Measurements from ENCODE around the gene CHRNA3. TPM values are rescaled to one million over a fixed set of nuclear protein-coding genes. Genes with fewer than 3 reads are reported as not detected.
"Not testable (repeated sequence)": the region's sequence is repeated elsewhere in the genome, so short reads cannot be mapped to it uniquely, and the experiment has no call there.

CHRNA3 gene
- total RNA-seq, 3 donors from 2014 or later = 0.48 to 0.59 TPM; not detected in 1

- intact Hi-C loops (cut with DNase I; ENCODE audit: low total_unique reads) = no loop called here
- no peaks in the 10 kb centered on the region for H3K9me3 ChIP-seq
- no peaks in the 10 kb centered on the region for H3K4me1 ChIP-seq
- TF ChIP-seq POLR2AphosphoS5 (IDR thresholded peaks at IDR 0.05) (no peak), POLR2A (IDR thresholded peaks at IDR 0.05) (no peak), CTCF (IDR thresholded peaks at IDR 0.05) (no peak)
- DNase-seq (ENCODE audit: low spot score in 2 of 2) = no peak
- peaks cover 0 to 17% of the 10 kb centered on the region in 2 donors for H3K27me3 ChIP-seq
- no peaks in the 10 kb centered on the region for H3K36me3 ChIP-seq
- H3K27ac ChIP-seq = no peak overlapping the region
- H3K4me3 ChIP-seq = no peak overlapping the region
These were observed 5.6 kb downstream of the CHRNA3 start for GRCh38 chr15:78615151-78615589.

DNA sequence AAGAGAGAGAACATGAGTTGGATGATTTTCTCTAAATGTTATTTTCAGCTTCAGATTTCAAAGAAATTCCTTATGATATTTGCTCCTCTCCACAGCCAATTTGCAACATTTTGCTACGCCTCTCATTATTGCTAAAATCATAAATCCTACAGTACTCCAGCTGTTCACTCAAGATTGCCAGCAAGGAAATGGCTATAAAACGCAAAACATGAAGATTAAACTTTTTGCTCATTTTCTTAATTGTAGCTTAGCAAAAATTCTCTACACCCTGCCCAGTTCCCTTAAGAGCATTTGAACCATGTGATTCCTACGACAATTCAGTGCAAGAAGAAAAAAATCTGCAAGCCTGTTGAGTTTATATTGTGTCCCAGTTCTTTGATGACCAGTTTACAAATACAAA lies 6.8 kb downstream of the CHRNA3 start:
- intact Hi-C loops (cut with DNase I; ENCODE audit: low total_unique reads) = no loop called here
- peaks cover 0 to 6% of the 10 kb centered on the region in 2 donors for H3K27me3 ChIP-seq
- no peak overlapping the region for H3K4me3 ChIP-seq
- H3K27ac ChIP-seq = no peak overlapping the region
- DNase-seq (ENCODE audit: low spot score in 2 of 2) = no peak
- no peak for TF ChIP-seq CTCF (IDR thresholded peaks at IDR 0.05)
- TF ChIP-seq POLR2A (IDR thresholded peaks at IDR 0.05) = no peak
- no peak for TF ChIP-seq POLR2AphosphoS5 (IDR thresholded peaks at IDR 0.05)
- H3K36me3 ChIP-seq = no peaks in the 10 kb centered on the region
- no peaks in the 10 kb centered on the region for H3K9me3 ChIP-seq
- H3K4me1 ChIP-seq = no peaks in the 10 kb centered on the region

- H3K36me3 ChIP-seq; DNase-seq (ENCODE audit: low spot score in 2 of 2); H3K27me3 ChIP-seq; H3K27ac ChIP-seq; H3K4me3 ChIP-seq; H3K9me3 ChIP-seq; H3K4me1 ChIP-seq; intact Hi-C loops (cut with DNase I; ENCODE audit: low total_unique reads): not testable (repeated sequence)
These were observed 11.2 kb downstream of the CHRNA3 start for GRCh38 chr15:78609551-78609950.

DNA sequence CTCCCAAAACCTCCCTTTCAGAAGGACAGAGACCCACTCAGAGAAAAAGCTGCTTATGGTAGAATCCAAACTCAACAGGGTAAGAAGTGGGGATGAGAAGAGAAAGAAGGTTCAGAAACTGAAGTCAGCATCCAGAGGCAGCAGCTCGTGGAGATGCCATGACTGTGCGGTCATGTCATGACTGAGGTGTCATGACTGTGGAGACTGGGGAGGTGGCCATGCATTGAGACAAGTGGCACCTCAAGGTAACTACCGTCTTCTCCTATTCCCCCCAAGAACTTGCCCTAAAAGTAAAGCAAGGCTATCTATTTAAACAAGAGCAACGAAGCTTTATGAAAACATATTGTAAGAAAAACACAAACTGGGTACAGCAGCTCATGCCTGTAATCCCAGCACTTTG lies 15.1 kb downstream of the CHRNA3 start:
- DNase-seq (ENCODE audit: low spot score in 2 of 2) = no peak
- Histone ChIP-seq H3K4me3 (no peak overlapping the region), H3K27ac (no peak overlapping the region), H3K4me1 (no peaks in the 10 kb centered on the region), H3K36me3 (no peaks in the 10 kb centered on the region), H3K9me3 (no peaks in the 10 kb centered on the region), H3K27me3 (no peaks in the 10 kb centered on the region)
- intact Hi-C loops (cut with DNase I; ENCODE audit: low total_unique reads) = no loop called here
- no peak for TF ChIP-seq CTCF (IDR thresholded peaks at IDR 0.05)
- no peak for TF ChIP-seq POLR2A (IDR thresholded peaks at IDR 0.05)
- no peak for TF ChIP-seq POLR2AphosphoS5 (IDR thresholded peaks at IDR 0.05)

DNA sequence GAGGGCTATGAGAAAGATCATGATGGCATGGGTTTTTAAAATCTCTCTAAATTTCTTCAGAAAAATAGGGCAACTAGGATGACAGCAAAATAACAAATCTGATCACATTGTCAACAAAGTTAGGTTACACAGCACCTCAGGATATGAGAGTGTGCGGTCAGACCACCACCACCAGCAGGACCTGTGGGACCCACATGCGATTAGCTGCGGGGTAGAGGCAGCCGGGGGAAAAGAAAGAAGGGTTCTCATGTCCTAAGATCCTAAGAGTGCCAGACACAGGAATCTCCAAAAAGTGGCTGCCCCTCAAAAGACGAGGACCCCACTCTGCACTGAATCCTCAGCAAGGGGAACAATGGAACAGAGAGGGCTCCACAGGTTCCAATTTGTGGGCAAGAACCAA lies 15.6 kb downstream of the CHRNA3 start:
- TF ChIP-seq POLR2AphosphoS5 (IDR thresholded peaks at IDR 0.05) (no peak), CTCF (IDR thresholded peaks at IDR 0.05) (no peak), POLR2A (IDR thresholded peaks at IDR 0.05) (no peak)
- H3K27ac ChIP-seq = no peak overlapping the region
- H3K36me3 ChIP-seq = no peaks in the 10 kb centered on the region
- H3K27me3 ChIP-seq = no peaks in the 10 kb centered on the region
- H3K9me3 ChIP-seq = no peaks in the 10 kb centered on the region
- no peaks in the 10 kb centered on the region for H3K4me1 ChIP-seq
- no peak for DNase-seq (ENCODE audit: low spot score in 2 of 2)
- H3K4me3 ChIP-seq = no peak overlapping the region
- intact Hi-C loops (cut with DNase I; ENCODE audit: low total_unique reads) = no loop called here

DNA sequence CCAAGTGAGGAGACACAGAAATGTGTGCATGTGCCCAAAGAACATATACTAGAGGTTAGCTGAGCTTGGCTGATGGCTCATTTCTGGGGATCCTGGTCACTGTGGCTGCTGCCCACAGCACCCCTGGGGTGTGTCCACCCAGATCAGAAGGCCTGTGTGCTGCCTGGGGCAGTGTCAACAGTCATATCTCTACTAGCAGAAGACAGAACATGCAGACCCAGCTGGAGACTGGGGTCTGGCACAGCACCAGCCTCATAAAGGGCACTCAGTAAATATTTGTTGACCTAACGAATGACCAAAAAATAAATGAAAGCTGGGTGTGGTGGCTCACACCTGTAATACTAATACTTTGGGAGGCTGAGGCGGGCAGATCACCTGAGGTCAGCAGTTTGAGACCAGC lies 16.4 kb downstream of the CHRNA3 start:
- H3K27ac ChIP-seq = no peak overlapping the region
- DNase-seq (ENCODE audit: low spot score in 2 of 2) = no peak
- no peaks in the 10 kb centered on the region for H3K9me3 ChIP-seq
- H3K36me3 ChIP-seq = no peaks in the 10 kb centered on the region
- H3K4me3 ChIP-seq = no peak overlapping the region
- TF ChIP-seq POLR2AphosphoS5 (IDR thresholded peaks at IDR 0.05) (no peak), POLR2A (IDR thresholded peaks at IDR 0.05) (no peak)
- no peaks in the 10 kb centered on the region for H3K4me1 ChIP-seq
- no peaks in the 10 kb centered on the region for H3K27me3 ChIP-seq
- intact Hi-C loops (cut with DNase I; ENCODE audit: low total_unique reads) = no loop called here
